ENCODE measurements around the gene UNC45A.
"Not testable (repeated sequence)": the region's sequence is repeated elsewhere in the genome, so short reads cannot be mapped to it uniquely, and the experiment has no call there.

DNA sequence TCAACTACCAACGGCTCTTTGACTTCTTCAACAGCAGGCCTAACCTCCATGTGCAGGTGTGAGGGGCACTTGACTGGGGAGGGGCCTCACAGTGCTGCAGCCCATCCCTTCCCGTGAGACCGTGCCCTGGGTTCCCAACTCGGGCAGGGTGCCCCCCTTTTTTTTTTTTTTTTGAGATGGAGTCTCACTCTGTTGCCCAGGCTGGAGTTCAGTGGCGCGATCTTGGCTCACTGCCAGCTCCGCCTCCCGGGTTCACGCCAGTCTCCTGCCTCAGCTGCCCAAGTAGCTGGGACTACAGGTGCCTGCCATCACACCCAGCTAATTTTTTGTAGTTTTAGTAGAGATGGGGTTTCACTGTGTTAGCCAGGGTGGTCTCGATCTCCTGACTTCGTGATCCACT lies 25.6 kb upstream of the UNC45A start:
- TF ChIP-seq, protein P1, sequence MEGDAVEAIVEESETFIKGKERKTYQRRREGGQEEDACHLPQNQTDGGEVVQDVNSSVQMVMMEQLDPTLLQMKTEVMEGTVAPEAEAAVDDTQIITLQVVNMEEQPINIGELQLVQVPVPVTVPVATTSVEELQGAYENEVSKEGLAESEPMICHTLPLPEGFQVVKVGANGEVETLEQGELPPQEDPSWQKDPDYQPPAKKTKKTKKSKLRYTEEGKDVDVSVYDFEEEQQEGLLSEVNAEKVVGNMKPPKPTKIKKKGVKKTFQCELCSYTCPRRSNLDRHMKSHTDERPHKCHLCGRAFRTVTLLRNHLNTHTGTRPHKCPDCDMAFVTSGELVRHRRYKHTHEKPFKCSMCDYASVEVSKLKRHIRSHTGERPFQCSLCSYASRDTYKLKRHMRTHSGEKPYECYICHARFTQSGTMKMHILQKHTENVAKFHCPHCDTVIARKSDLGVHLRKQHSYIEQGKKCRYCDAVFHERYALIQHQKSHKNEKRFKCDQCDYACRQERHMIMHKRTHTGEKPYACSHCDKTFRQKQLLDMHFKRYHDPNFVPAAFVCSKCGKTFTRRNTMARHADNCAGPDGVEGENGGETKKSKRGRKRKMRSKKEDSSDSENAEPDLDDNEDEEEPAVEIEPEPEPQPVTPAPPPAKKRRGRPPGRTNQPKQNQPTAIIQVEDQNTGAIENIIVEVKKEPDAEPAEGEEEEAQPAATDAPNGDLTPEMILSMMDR (IDR thresholded peaks at IDR 0.05) = not testable (repeated sequence)
- not testable (repeated sequence) for TF ChIP-seq POLR2A (IDR thresholded peaks at IDR 0.05)

Measured in prostate gland (tissue), 2 donors.